ENCODE results near the gene CAMP. TPM values are rescaled to one million over a fixed set of nuclear protein-coding genes. Genes with fewer than 3 reads are reported as not detected.

CAMP gene
- total RNA-seq: not detected in 2 replicates

GRCh38 chr3:48222616-48223513 is at the start of gene CAMP:
Gene CAMP, plus strand, starts transcription at chr3:48223495. Its CDS starts 17 bp downstream, at chr3:48223512.
- Mint-ChIP-seq H3K27ac (no peak within 1 kb of the TSS), H3K27me3 (ENCODE audit: low read depth) (peaks cover 2% of the 10 kb centered on the region), H3K9me3 (no peaks in the 10 kb centered on the region), H3K4me1 (ENCODE audit: low read depth) (no peaks in the 10 kb centered on the region), H3K36me3 (ENCODE audit: low read depth) (no peaks in the 10 kb centered on the region), H3K4me3 (ENCODE audit: low read depth) (no peak within 1 kb of the TSS)
- no peak for DNase-seq (ENCODE audit: low spot score)
- intact Hi-C loops (cut with micrococcal nuclease): no loop called here

GRCh38 chr3:48178072-48178471 is 45.2 kb upstream of the CAMP start:
- DNase-seq (ENCODE audit: low spot score): no peak
- peaks cover 85% of the 10 kb centered on the region for H3K36me3 Mint-ChIP-seq (ENCODE audit: low read depth)
- H3K27ac Mint-ChIP-seq: no peak overlapping the region
- no peaks in the 10 kb centered on the region for H3K9me3 Mint-ChIP-seq
- intact Hi-C loops (cut with micrococcal nuclease): no loop called here
- H3K27me3 Mint-ChIP-seq (ENCODE audit: low read depth): no peaks in the 10 kb centered on the region
- H3K4me1 Mint-ChIP-seq (ENCODE audit: low read depth): peaks cover 18% of the 10 kb centered on the region
- no peak overlapping the region for H3K4me3 Mint-ChIP-seq (ENCODE audit: low read depth)

- Mint-ChIP-seq H3K4me1 (ENCODE audit: low read depth) (peaks cover 18% of the 10 kb centered on the region), H3K9me3 (no peaks in the 10 kb centered on the region), H3K27ac (no peak overlapping the region), H3K27me3 (ENCODE audit: low read depth) (no peaks in the 10 kb centered on the region), H3K4me3 (ENCODE audit: low read depth) (no peak overlapping the region), H3K36me3 (ENCODE audit: low read depth) (peaks cover 89% of the 10 kb centered on the region)
- intact Hi-C loops (cut with micrococcal nuclease): no loop called here
- DNase-seq (ENCODE audit: low spot score): no peak
These were observed 43.3 kb upstream of the CAMP start for GRCh38 chr3:48180021-48180420.

GRCh38 chr3:48180531-48181253 is 42.6 kb upstream of the CAMP start:
- H3K4me3 Mint-ChIP-seq (ENCODE audit: low read depth): no peak overlapping the region
- intact Hi-C loops (cut with micrococcal nuclease): no loop called here
- no peak overlapping the region for H3K27ac Mint-ChIP-seq
- H3K4me1 Mint-ChIP-seq (ENCODE audit: low read depth): peaks cover 22% of the 10 kb centered on the region
- H3K36me3 Mint-ChIP-seq (ENCODE audit: low read depth): peaks cover 89% of the 10 kb centered on the region
- H3K9me3 Mint-ChIP-seq: no peaks in the 10 kb centered on the region
- no peaks in the 10 kb centered on the region for H3K27me3 Mint-ChIP-seq (ENCODE audit: low read depth)
- no peak for DNase-seq (ENCODE audit: low spot score)

GRCh38 chr3:48184299-48184698 is 39.0 kb upstream of the CAMP start:
- Mint-ChIP-seq H3K4me3 (ENCODE audit: low read depth) (no peak overlapping the region), H3K27me3 (ENCODE audit: low read depth) (no peaks in the 10 kb centered on the region), H3K4me1 (ENCODE audit: low read depth) (peaks cover 38% of the 10 kb centered on the region), H3K36me3 (ENCODE audit: low read depth) (peaks cover 76% of the 10 kb centered on the region), H3K27ac (peak overlapping the region; percentile 22), H3K9me3 (no peaks in the 10 kb centered on the region)
- no peak for DNase-seq (ENCODE audit: low spot score)
- intact Hi-C loops (cut with micrococcal nuclease): no loop called here

- no peaks in the 10 kb centered on the region for H3K27me3 Mint-ChIP-seq (ENCODE audit: low read depth)
- intact Hi-C loops (cut with micrococcal nuclease): loop anchor here (5.0 kb wide), 2 partner anchors 252 to 472 kb away; no protein-coding TSS in a partner anchor
- H3K9me3 Mint-ChIP-seq: no peaks in the 10 kb centered on the region
- no peak for DNase-seq (ENCODE audit: low spot score)
- H3K4me3 Mint-ChIP-seq (ENCODE audit: low read depth): no peak overlapping the region
- peaks cover 38% of the 10 kb centered on the region for H3K4me1 Mint-ChIP-seq (ENCODE audit: low read depth)
- H3K36me3 Mint-ChIP-seq (ENCODE audit: low read depth): peaks cover 69% of the 10 kb centered on the region
- H3K27ac Mint-ChIP-seq: no peak overlapping the region
These were observed 38.2 kb upstream of the CAMP start for GRCh38 chr3:48185129-48185528.

- H3K9me3 Mint-ChIP-seq: no peaks in the 10 kb centered on the region
- peak overlapping the region; percentile 92 for H3K4me3 Mint-ChIP-seq (ENCODE audit: low read depth)
- H3K27me3 Mint-ChIP-seq (ENCODE audit: low read depth): no peaks in the 10 kb centered on the region
- H3K4me1 Mint-ChIP-seq (ENCODE audit: low read depth): peaks cover 31% of the 10 kb centered on the region
- intact Hi-C loops (cut with micrococcal nuclease): loop anchor here (5.0 kb wide), 2 partner anchors 251 to 471 kb away; no protein-coding TSS in a partner anchor
- H3K27ac Mint-ChIP-seq: peak overlapping the region; percentile 86
- DNase-seq (ENCODE audit: low spot score): no peak
- peaks cover 55% of the 10 kb centered on the region for H3K36me3 Mint-ChIP-seq (ENCODE audit: low read depth)
These were observed 36.5 kb upstream of the CAMP start for GRCh38 chr3:48186631-48187300.

GRCh38 chr3:48187301-48187578 is 36.1 kb upstream of the CAMP start:
- peak overlapping the region; percentile 86 for H3K27ac Mint-ChIP-seq
- H3K4me3 Mint-ChIP-seq (ENCODE audit: low read depth): peak overlapping the region; percentile 92
- peaks cover 50% of the 10 kb centered on the region for H3K36me3 Mint-ChIP-seq (ENCODE audit: low read depth)
- no peaks in the 10 kb centered on the region for H3K9me3 Mint-ChIP-seq
- DNase-seq (ENCODE audit: low spot score): no peak
- intact Hi-C loops (cut with micrococcal nuclease): loop anchor here (5.0 kb wide), 2 partner anchors 250 to 470 kb away; no protein-coding TSS in a partner anchor
- H3K27me3 Mint-ChIP-seq (ENCODE audit: low read depth): no peaks in the 10 kb centered on the region
- peaks cover 28% of the 10 kb centered on the region for H3K4me1 Mint-ChIP-seq (ENCODE audit: low read depth)

- Mint-ChIP-seq H3K36me3 (ENCODE audit: low read depth) (peaks cover 45% of the 10 kb centered on the region), H3K27ac (peak overlapping the region; percentile 86), H3K9me3 (no peaks in the 10 kb centered on the region), H3K27me3 (ENCODE audit: low read depth) (no peaks in the 10 kb centered on the region), H3K4me3 (ENCODE audit: low read depth) (peak overlapping the region; percentile 92), H3K4me1 (ENCODE audit: low read depth) (peaks cover 24% of the 10 kb centered on the region)
- intact Hi-C loops (cut with micrococcal nuclease): loop anchor here (1.0 to 5.0 kb wide), 4 partner anchors 54 to 470 kb away; partner anchors contain the start of gene ZNF589
- no peak for DNase-seq (ENCODE audit: low spot score)
These were observed 35.6 kb upstream of the CAMP start for GRCh38 chr3:48187579-48188265.

- peak; percentile 97 for DNase-seq (ENCODE audit: low spot score)
- H3K4me1 Mint-ChIP-seq (ENCODE audit: low read depth): peaks cover 23% of the 10 kb centered on the region
- intact Hi-C loops (cut with micrococcal nuclease): loop anchor here (1.0 to 5.0 kb wide), 4 partner anchors 53 to 469 kb away; partner anchors contain the start of gene ZNF589
- no peaks in the 10 kb centered on the region for H3K9me3 Mint-ChIP-seq
- H3K36me3 Mint-ChIP-seq (ENCODE audit: low read depth): peaks cover 37% of the 10 kb centered on the region
- H3K27me3 Mint-ChIP-seq (ENCODE audit: low read depth): no peaks in the 10 kb centered on the region
- peak within 1 kb of the TSS; percentile 92 for H3K4me3 Mint-ChIP-seq (ENCODE audit: low read depth)
- H3K27ac Mint-ChIP-seq: peak within 1 kb of the TSS; percentile 86
These were observed 34.8 kb upstream of the CAMP start, which contains the start of gene CDC25A for GRCh38 chr3:48188266-48189201. Gene CDC25A, minus strand, starts transcription at chr3:48188417. Its CDS starts 470 bp downstream, at chr3:48187947.

- Mint-ChIP-seq H3K9me3 (no peaks in the 10 kb centered on the region), H3K36me3 (ENCODE audit: low read depth) (peaks cover 29% of the 10 kb centered on the region), H3K27me3 (ENCODE audit: low read depth) (peaks cover 2% of the 10 kb centered on the region), H3K4me1 (ENCODE audit: low read depth) (peaks cover 24% of the 10 kb centered on the region), H3K4me3 (ENCODE audit: low read depth) (no peak overlapping the region), H3K27ac (peak overlapping the region; percentile 73)
- DNase-seq (ENCODE audit: low spot score): no peak
- intact Hi-C loops (cut with micrococcal nuclease): loop anchor here (5.0 kb wide), 2 partner anchors 248 to 468 kb away; no protein-coding TSS in a partner anchor
These were observed 34.0 kb upstream of the CAMP start for GRCh38 chr3:48189321-48189720.
